K562 (cell line): Measurements from ENCODE around the gene RCC1. TPM values are rescaled to one million over a fixed set of nuclear protein-coding genes. Genes with fewer than 3 reads are reported as not detected.

Experiments
- C11orf30 ChIP-seq: fragments of 450-650 bp; IDR thresholded peaks from 2 replicates; pipeline ENCODE4 v1.6.1; 2016; ENCODE audit warnings: low read depth, mild to moderate bottlenecking
- DACH1 ChIP-seq: fragments of 450-650 bp; IDR thresholded peaks from 2 replicates; pipeline ENCODE4 v1.6.1; 2018; ENCODE audit not compliant: partially characterized antibody
- EP400 ChIP-seq: fragments of 450-650 bp; IDR thresholded peaks from 2 replicates; pipeline ENCODE4 v1.6.1; 2017; ENCODE audit warnings: antibody characterized with exemption, mild to moderate bottlenecking, moderate library complexity
- FOXO4 ChIP-seq: fragments of 450-650 bp; formaldehyde crosslinking; IDR thresholded peaks from 2 replicates; pipeline ENCODE4 v1.4.0; 2020; ENCODE audit warnings: mild to moderate bottlenecking, moderate library complexity
- FOXP4 ChIP-seq: sonication (generic); formaldehyde crosslinking; IDR thresholded peaks from 2 replicates; pipeline ENCODE4 v1.8.0; 2022; ENCODE audit warnings: mild to moderate bottlenecking, missing genetic modification reagents, borderline replicate concordance
- GTF2A2 ChIP-seq: IDR thresholded peaks from 2 replicates; pipeline ENCODE4 v1.6.1; 2016; ENCODE audit warnings: mild to moderate bottlenecking, missing genetic modification characterization, missing compliant biosample characterization
- HMGN3 ChIP-seq: IDR thresholded peaks from 2 replicates; pipeline ENCODE4 v1.6.1; 2011; ENCODE audit warnings: borderline replicate concordance, low read depth, mild to moderate bottlenecking, mixed read lengths, low read length; ENCODE audit not compliant: insufficient read length; ENCODE audit errors: extremely low read depth
- MAZ ChIP-seq, 2 experiments: fragments of 450-650 bp in 1 of 2; sonication (generic) in 1 of 2; formaldehyde crosslinking; IDR thresholded peaks in 1 of 2; conservative IDR thresholded peaks in 1 of 2; 2 replicates each; pipeline versions ENCODE4 v1.4.0 to v1.5.0; 2020; ENCODE audit warnings: mild to moderate bottlenecking in 1 of 2, missing genetic modification reagents in 1 of 2
- MEF2D ChIP-seq: conservative IDR thresholded peaks from 2 replicates; pipeline ENCODE4 v1.6.1; 2016; ENCODE audit warnings: low read depth, missing genetic modification characterization, missing compliant biosample characterization
- MYNN ChIP-seq, 2 experiments: sonication (generic); formaldehyde crosslinking in 1 of 2; IDR thresholded peaks; 2 replicates each; pipeline versions ENCODE4 v1.5.0 to v1.6.1; 2016 to 2020; ENCODE audit warnings: antibody characterized with exemption in 1 of 2, missing genetic modification reagents in 1 of 2
- NELFE ChIP-seq: IDR thresholded peaks from 2 replicates; pipeline ENCODE4 v1.6.1; 2011; ENCODE audit warnings: mild to moderate bottlenecking; ENCODE audit not compliant: insufficient read depth, insufficient read length
- NFIX ChIP-seq: fragments of 250-450 bp; sonication (Bioruptor Pico); IDR thresholded peaks from 2 replicates; pipeline ENCODE4 v1.4.0; 2020; ENCODE audit warnings: low read depth, mild to moderate bottlenecking, moderate library complexity
- NR2C1 ChIP-seq, 2 experiments: fragments of 450-650 bp; IDR thresholded peaks; 2 replicates each; pipeline ENCODE4 v1.6.1; 2017; ENCODE audit warnings: mild to moderate bottlenecking in 2 of 2, antibody characterized with exemption in 1 of 2, inconsistent platforms in 1 of 2, missing compliant biosample characterization in 1 of 2, missing genetic modification characterization in 1 of 2
- RAD21 ChIP-seq, 2 experiments: fragments of 250-450 bp in 1 of 2; fragments of 450-650 bp in 1 of 2; sonication (Bioruptor Pico) in 1 of 2; formaldehyde crosslinking in 1 of 2; IDR thresholded peaks in 1 of 2; conservative IDR thresholded peaks in 1 of 2; 2 replicates each; pipeline versions ENCODE4 v1.4.0 to v1.8.0; 2020 to 2022; ENCODE audit warnings: mild to moderate bottlenecking in 2 of 2, moderate library complexity in 1 of 2
- ZBTB33 ChIP-seq: sonication (generic); formaldehyde crosslinking; IDR thresholded peaks from 2 replicates; pipeline ENCODE4 v1.8.1; 2023; ENCODE audit warnings: mild to moderate bottlenecking, missing genetic modification reagents
- ZNF384 ChIP-seq: IDR thresholded peaks from 2 replicates; pipeline ENCODE4 v1.6.1; 2012; ENCODE audit warnings: low read depth, low read length, improper control_type of control experiment
- polyA plus RNA-seq, 8 experiments: library from polyadenylated mRNA; depleted of rRNA in 4 of 8; stranded (reverse) in 5 of 8; unstranded in 3 of 8; fragments of >200 nt; fragmentation: Nextera tagmentation in 2 of 8; fragmentation: Illumina TruSeq in 1 of 8; extraction: Ambion mirVana in 2 of 8; extraction: Trizol in 1 of 8; gene quantifications; 2 replicates each; pipeline versions ENCODE4 v1.2.1 to v1.2.3, GENCODE V29; 2011 to 2014; ENCODE audit warnings: inconsistent platforms in 1 of 8, missing spikeins in 1 of 8
- total RNA-seq, 7 experiments: library from RNA; depleted of rRNA in 6 of 7; stranded (reverse); fragments of >200 nt in 6 of 7; fragmentation: Illumina TruSeq in 2 of 7; extraction: Trizol in 2 of 7; gene quantifications; 2 replicates each; pipeline versions ENCODE4 v1.2.1 to v1.2.3, GENCODE V29; 2011 to 2021; ENCODE audit warnings: low replicate concordance in 1 of 7
- TF ChIP-seq, protein P1 (sequence below): fragments of 250-450 bp; sonication (Bioruptor Pico); IDR thresholded peaks from 2 replicates; pipeline ENCODE4 v1.4.0; 2020; ENCODE audit warnings: mild to moderate bottlenecking, moderate library complexity

The RCC1 gene
- total and polyA plus RNA-seq, 9 of the 15 experiments (the other 6 are each of a cell fraction or from before 2014, with no cell fraction given) = 16.4 to 202 (median 107) TPM

GRCh38 chr1:28518000-28518744 lies 12.3 kb downstream of the RCC1 start (continued):
- TF ChIP-seq, protein P1, sequence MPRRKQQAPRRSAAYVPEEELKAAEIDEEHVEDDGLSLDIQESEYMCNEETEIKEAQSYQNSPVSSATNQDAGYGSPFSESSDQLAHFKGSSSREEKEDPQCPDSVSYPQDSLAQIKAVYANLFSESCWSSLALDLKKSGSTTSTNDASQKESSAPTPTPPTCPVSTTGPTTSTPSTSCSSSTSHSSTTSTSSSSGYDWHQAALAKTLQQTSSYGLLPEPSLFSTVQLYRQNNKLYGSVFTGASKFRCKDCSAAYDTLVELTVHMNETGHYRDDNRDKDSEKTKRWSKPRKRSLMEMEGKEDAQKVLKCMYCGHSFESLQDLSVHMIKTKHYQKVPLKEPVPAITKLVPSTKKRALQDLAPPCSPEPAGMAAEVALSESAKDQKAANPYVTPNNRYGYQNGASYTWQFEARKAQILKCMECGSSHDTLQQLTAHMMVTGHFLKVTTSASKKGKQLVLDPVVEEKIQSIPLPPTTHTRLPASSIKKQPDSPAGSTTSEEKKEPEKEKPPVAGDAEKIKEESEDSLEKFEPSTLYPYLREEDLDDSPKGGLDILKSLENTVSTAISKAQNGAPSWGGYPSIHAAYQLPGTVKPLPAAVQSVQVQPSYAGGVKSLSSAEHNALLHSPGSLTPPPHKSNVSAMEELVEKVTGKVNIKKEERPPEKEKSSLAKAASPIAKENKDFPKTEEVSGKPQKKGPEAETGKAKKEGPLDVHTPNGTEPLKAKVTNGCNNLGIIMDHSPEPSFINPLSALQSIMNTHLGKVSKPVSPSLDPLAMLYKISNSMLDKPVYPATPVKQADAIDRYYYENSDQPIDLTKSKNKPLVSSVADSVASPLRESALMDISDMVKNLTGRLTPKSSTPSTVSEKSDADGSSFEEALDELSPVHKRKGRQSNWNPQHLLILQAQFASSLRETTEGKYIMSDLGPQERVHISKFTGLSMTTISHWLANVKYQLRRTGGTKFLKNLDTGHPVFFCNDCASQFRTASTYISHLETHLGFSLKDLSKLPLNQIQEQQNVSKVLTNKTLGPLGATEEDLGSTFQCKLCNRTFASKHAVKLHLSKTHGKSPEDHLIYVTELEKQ = no peak
- TF ChIP-seq ZBTB33 (CRISPR knock-in tag) = no peak
- TF ChIP-seq EP400 = no peak; the same call in 1 of the 2 replicates
- peak; percentile 48 for TF ChIP-seq DACH1
- TF ChIP-seq NELFE = no peak
- TF ChIP-seq NFIX = peak; percentile 33; the same call in 1 of the 2 replicates
- peak; percentile 62; the same call in 1 of the 2 replicates for TF ChIP-seq MYNN (IDR thresholded peaks at IDR 0.05)
- no peak for TF ChIP-seq MYNN (CRISPR knock-in tag; IDR thresholded peaks at IDR 0.05)
- no peak for TF ChIP-seq C11orf30
- no peak for TF ChIP-seq FOXP4 (CRISPR knock-in tag)
- TF ChIP-seq MEF2D = no peak
- peak; percentile 86 to 88 for TF ChIP-seq MAZ (CRISPR knock-in tag; conservative IDR thresholded peaks at IDR 0.05 in 1 of 2, IDR thresholded peaks at IDR 0.05 in 1 of 2)
- TF ChIP-seq HMGN3 = peak; percentile 81
- peak; percentile 55 for TF ChIP-seq ZNF384
- no peak for TF ChIP-seq NR2C1 (IDR thresholded peaks at IDR 0.05)
- no peak for TF ChIP-seq NR2C1 (tag; IDR thresholded peaks at IDR 0.05)
- 0 out of 2 replicates have a peak, but pooled peaks have one; percentile 47 for TF ChIP-seq FOXO4
- no peak for TF ChIP-seq GTF2A2 (tag)
- TF ChIP-seq RAD21 (CRISPR knock-in tag; conservative IDR thresholded peaks at IDR 0.05 in 1 of 2, IDR thresholded peaks at IDR 0.05 in 1 of 2) = peak; percentile 91 to 94
